ENCODE data around the gene COL4A2.
"Not testable (repeated sequence)": the region's sequence is repeated elsewhere in the genome, so short reads cannot be mapped to it uniquely, and the experiment has no call there.

Gene COL4A2

GRCh38 chr13:110317093-110317492 is 10.0 kb downstream of the COL4A2 start:
- POLR2A ChIA-PET (ENCODE audit: low non-redundant PET): no interaction called here
- H3K27ac ChIP-seq: peak overlapping the region; percentile 14; the same call in 1 of the 2 replicates
- DNase-seq (ENCODE audit: low spot score): no peak
- CTCF ChIA-PET: no interaction called here
- TF ChIP-seq, protein P1, sequence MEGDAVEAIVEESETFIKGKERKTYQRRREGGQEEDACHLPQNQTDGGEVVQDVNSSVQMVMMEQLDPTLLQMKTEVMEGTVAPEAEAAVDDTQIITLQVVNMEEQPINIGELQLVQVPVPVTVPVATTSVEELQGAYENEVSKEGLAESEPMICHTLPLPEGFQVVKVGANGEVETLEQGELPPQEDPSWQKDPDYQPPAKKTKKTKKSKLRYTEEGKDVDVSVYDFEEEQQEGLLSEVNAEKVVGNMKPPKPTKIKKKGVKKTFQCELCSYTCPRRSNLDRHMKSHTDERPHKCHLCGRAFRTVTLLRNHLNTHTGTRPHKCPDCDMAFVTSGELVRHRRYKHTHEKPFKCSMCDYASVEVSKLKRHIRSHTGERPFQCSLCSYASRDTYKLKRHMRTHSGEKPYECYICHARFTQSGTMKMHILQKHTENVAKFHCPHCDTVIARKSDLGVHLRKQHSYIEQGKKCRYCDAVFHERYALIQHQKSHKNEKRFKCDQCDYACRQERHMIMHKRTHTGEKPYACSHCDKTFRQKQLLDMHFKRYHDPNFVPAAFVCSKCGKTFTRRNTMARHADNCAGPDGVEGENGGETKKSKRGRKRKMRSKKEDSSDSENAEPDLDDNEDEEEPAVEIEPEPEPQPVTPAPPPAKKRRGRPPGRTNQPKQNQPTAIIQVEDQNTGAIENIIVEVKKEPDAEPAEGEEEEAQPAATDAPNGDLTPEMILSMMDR (conservative IDR thresholded peaks at IDR 0.05; ENCODE audit: low read depth): no peak

- peak overlapping the region; percentile 14; the same call in 1 of the 2 replicates for H3K27ac ChIP-seq
- ChIA-PET CTCF (interaction anchor here (0.5 kb wide), 1 partner anchor 12 kb away, joined by 3 read pairs; no protein-coding TSS in a partner anchor), POLR2A (ENCODE audit: low non-redundant PET) (no interaction called here)
- TF ChIP-seq, protein P1 (conservative IDR thresholded peaks at IDR 0.05; ENCODE audit: low read depth): no peak
- DNase-seq (ENCODE audit: low spot score): no peak
Observed at GRCh38 chr13:110317496-110318195, 10.6 kb downstream of the COL4A2 start.

- TF ChIP-seq, protein P1 (conservative IDR thresholded peaks at IDR 0.05; ENCODE audit: low read depth): no peak
- ChIA-PET CTCF (no interaction called here), POLR2A (ENCODE audit: low non-redundant PET) (no interaction called here)
- DNase-seq (ENCODE audit: low spot score): no peak
- H3K27ac ChIP-seq: peak overlapping the region; percentile 97
Observed at GRCh38 chr13:110318920-110319319, 11.8 kb downstream of the COL4A2 start.

- ChIA-PET POLR2A (ENCODE audit: low non-redundant PET) (no interaction called here), CTCF (interaction anchor here (0.6 kb wide), 1 partner anchor 20 kb away, joined by 4 read pairs; no protein-coding TSS in a partner anchor)
- peak overlapping the region; percentile 97 for H3K27ac ChIP-seq
Observed at GRCh38 chr13:110319397-110319773, 12.3 kb downstream of the COL4A2 start.

DNA sequence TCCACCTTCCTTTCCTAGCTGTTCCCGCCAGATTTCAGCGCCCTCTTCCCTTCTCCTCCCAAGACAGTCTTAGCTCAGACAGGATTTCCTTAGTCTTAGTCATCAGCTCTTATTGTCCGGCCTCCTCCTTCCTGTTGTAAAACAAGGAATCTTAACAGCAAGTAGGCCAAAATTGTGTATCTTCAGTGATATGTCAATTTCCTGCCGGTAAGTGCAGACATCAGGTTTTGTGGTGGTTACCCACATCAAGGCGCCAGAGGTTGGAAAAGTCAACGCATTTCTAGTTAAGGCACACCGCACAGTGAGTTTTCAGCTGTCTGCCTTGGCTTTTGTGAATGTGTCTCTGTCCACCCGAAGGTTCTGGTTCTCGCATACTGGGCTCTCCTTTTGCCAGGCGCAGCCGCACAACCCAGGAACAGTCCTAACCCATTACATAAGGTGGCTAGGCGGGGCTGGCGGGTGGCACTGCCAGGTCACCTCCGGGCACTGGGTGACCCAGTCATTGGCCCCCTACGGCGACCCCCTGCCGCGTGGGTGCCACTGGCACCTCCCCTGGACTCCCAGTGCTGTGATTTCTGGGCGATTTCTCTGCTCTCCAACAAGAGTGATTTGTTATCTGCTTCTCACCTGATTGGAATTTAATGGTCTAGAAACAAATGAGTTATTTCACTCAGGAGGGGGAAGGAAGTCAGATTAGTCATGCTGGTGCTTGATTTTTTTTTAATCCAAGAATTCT is 12.9 kb downstream of the COL4A2 start:
- peak overlapping the region; percentile 97 for H3K27ac ChIP-seq
- TF ChIP-seq, protein P1 (conservative IDR thresholded peaks at IDR 0.05; ENCODE audit: low read depth): no peak
- DNase-seq (ENCODE audit: low spot score): peak; percentile 90
- ChIA-PET POLR2A (ENCODE audit: low non-redundant PET) (no interaction called here), CTCF (interaction anchor here (0.6 kb wide), 1 partner anchor 21 kb away, joined by 4 read pairs; no protein-coding TSS in a partner anchor)

More at GRCh38 chr13:110319397-110319773, 12.3 kb downstream of the COL4A2 start:
- no peak for DNase-seq (ENCODE audit: low spot score)
- TF ChIP-seq, protein P1 (conservative IDR thresholded peaks at IDR 0.05; ENCODE audit: low read depth): no peak

- ChIA-PET POLR2A (ENCODE audit: low non-redundant PET) (no interaction called here), CTCF (no interaction called here)
- no peak for DNase-seq (ENCODE audit: low spot score)
- TF ChIP-seq, protein P1 (conservative IDR thresholded peaks at IDR 0.05; ENCODE audit: low read depth): no peak
- H3K27ac ChIP-seq: peak overlapping the region; percentile 97; the same call in 1 of the 2 replicates
Observed at GRCh38 chr13:110320645-110321044, 13.6 kb downstream of the COL4A2 start.

- H3K27ac ChIP-seq; POLR2A ChIA-PET (ENCODE audit: low non-redundant PET); DNase-seq (ENCODE audit: low spot score): not testable (repeated sequence)
- CTCF ChIA-PET: interaction anchor here (0.6 kb wide), 1 partner anchor 301 kb away, joined by 4 read pairs; no protein-coding TSS in a partner anchor
Observed at GRCh38 chr13:110321573-110321972, 14.5 kb downstream of the COL4A2 start.

Data from RWPE1 (cell line).